ENCODE measurements around the gene SLC39A1.

Gene SLC39A1

DNA sequence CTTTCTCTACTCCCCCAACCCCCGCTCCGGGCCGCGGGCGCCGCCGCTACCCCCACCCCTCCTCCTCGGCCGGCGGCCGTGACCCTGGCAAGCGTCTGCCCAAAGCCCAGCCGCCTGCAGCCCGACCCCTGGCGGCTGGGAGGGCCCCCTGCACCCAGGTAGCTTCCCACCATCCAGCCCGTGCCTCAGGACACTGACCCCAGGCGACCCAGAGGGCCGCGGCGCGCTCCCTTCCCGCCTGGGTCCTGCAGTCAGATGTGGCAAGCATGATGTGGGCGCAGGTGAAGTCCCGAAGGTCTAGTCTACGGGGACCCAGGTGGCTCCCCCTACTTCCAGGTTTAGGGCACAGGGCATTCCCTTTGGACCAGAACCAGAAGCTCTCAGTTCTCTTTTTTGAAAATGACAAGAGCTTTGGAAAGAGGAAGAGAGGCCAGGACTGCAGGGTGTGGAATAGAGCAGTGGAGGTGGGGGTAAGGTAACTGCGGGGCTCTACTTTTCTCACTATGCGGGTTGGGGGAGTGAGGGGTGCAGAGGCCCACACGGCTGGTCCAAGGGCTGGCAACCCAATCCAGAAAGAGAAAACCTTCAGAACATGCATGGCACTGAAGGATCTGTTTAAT is 16.6 kb downstream of the SLC39A1 start, which contains the start of gene DENND4B:
TSS of gene DENND4B (minus strand) at position 97 of the 620 bp plus-strand sequence. CDS start 2,344 bp downstream, outside the sequence.
- Histone ChIP-seq H3K27ac (ENCODE audit: low read depth, low read length, severe bottlenecking) (peak within 1 kb of the TSS; percentile 53), H3K4me3 (ENCODE audit: extremely low read depth, insufficient read depth, low read length, poor library complexity, severe bottlenecking) (peak within 1 kb of the TSS; percentile 78), H3K4me1 (ENCODE audit: control insufficient read depth, insufficient read depth, low read length, poor library complexity, severe bottlenecking) (peaks cover 4% of the 10 kb centered on the region), H3K36me3 (ENCODE audit: control insufficient read depth, insufficient read depth, low read length) (peaks cover 68% of the 10 kb centered on the region), H3K9me3 (ENCODE audit: control insufficient read depth, low read length) (no peaks in the 10 kb centered on the region)
- WGBS, 2 experiments (ENCODE audit: insufficient coverage in 2 of 2) = 14 to 15% methylated on average over 12 to 16 of the region's 28 CpGs

GRCh38 chr1:153945795-153946621 is 17.3 kb downstream of the SLC39A1 start:
- WGBS, 2 experiments (ENCODE audit: insufficient coverage in 2 of 2) = 0 to 1% methylated on average over 28 to 67 of the region's 95 CpGs
- H3K4me1 ChIP-seq (ENCODE audit: control insufficient read depth, insufficient read depth, low read length, poor library complexity, severe bottlenecking) = peaks cover 4% of the 10 kb centered on the region
- H3K36me3 ChIP-seq (ENCODE audit: control insufficient read depth, insufficient read depth, low read length) = peaks cover 68% of the 10 kb centered on the region
- H3K27ac ChIP-seq (ENCODE audit: low read depth, low read length, severe bottlenecking) = peak overlapping the region; percentile 53
- peak overlapping the region; percentile 78 for H3K4me3 ChIP-seq (ENCODE audit: extremely low read depth, insufficient read depth, low read length, poor library complexity, severe bottlenecking)
- H3K9me3 ChIP-seq (ENCODE audit: control insufficient read depth, low read length) = no peaks in the 10 kb centered on the region

DNA sequence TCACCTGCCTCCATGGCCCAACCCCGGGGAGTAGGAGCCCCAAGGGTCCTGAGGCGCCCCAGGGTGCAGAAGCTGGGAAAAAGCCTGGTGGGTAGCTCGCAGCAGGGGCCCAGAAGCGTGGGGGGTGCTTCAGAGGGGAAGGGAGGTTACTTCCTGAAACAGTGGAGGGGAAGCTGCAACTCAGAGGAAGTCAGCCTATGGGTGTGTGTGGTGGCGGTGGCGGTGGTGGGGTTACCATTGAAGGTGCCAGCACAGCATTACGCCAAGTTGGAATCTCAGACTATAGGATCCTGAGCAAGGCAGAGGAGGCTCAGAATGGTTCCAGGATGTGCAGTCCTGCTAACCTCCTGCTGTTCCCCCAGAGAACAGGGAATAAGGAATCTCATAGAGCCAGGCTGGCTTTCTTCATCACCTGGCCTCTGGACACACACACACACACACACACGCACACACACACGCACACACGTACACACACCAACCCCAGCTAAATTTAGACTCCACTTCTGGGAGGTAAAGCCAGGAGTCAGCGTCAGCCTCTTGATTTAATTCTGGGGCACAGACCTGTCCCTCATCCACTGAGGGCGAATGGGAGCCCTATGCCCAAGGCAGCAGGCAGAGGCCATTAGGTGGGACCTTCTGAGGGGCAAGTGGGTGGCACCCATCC is 18.1 kb downstream of the SLC39A1 start:
- WGBS, 2 experiments (ENCODE audit: insufficient coverage in 2 of 2) = 73 to 74% methylated on average over 8 to 11 of the region's 12 CpGs
- Histone ChIP-seq H3K36me3 (ENCODE audit: control insufficient read depth, insufficient read depth, low read length) (peaks cover 68% of the 10 kb centered on the region), H3K9me3 (ENCODE audit: control insufficient read depth, low read length) (no peaks in the 10 kb centered on the region), H3K27ac (ENCODE audit: low read depth, low read length, severe bottlenecking) (no peak overlapping the region), H3K4me3 (ENCODE audit: extremely low read depth, insufficient read depth, low read length, poor library complexity, severe bottlenecking) (peak overlapping the region; percentile 78), H3K4me1 (ENCODE audit: control insufficient read depth, insufficient read depth, low read length, poor library complexity, severe bottlenecking) (peaks cover 4% of the 10 kb centered on the region)

GRCh38 chr1:153944827-153945117 is 18.6 kb downstream of the SLC39A1 start:
- no peaks in the 10 kb centered on the region for H3K9me3 ChIP-seq (ENCODE audit: control insufficient read depth, low read length)
- H3K4me1 ChIP-seq (ENCODE audit: control insufficient read depth, insufficient read depth, low read length, poor library complexity, severe bottlenecking) = peaks cover 4% of the 10 kb centered on the region
- peaks cover 68% of the 10 kb centered on the region for H3K36me3 ChIP-seq (ENCODE audit: control insufficient read depth, insufficient read depth, low read length)
- no peak overlapping the region for H3K27ac ChIP-seq (ENCODE audit: low read depth, low read length, severe bottlenecking)
- H3K4me3 ChIP-seq (ENCODE audit: extremely low read depth, insufficient read depth, low read length, poor library complexity, severe bottlenecking) = no peak overlapping the region
- WGBS, 2 experiments (ENCODE audit: insufficient coverage in 2 of 2) = 94 to 100% methylated on average over 3 of the region's 3 CpGs

- Histone ChIP-seq H3K27ac (ENCODE audit: low read depth, low read length, severe bottlenecking) (no peak overlapping the region), H3K4me3 (ENCODE audit: extremely low read depth, insufficient read depth, low read length, poor library complexity, severe bottlenecking) (no peak overlapping the region), H3K36me3 (ENCODE audit: control insufficient read depth, insufficient read depth, low read length) (peaks cover 69% of the 10 kb centered on the region), H3K4me1 (ENCODE audit: control insufficient read depth, insufficient read depth, low read length, poor library complexity, severe bottlenecking) (peaks cover 4% of the 10 kb centered on the region), H3K9me3 (ENCODE audit: control insufficient read depth, low read length) (no peaks in the 10 kb centered on the region)
- 96% methylated on average over 12 to 15 of the region's 15 CpGs for WGBS, 2 experiments (ENCODE audit: insufficient coverage in 2 of 2)
Observed at GRCh38 chr1:153944005-153944826, 19.1 kb downstream of the SLC39A1 start.

DNA sequence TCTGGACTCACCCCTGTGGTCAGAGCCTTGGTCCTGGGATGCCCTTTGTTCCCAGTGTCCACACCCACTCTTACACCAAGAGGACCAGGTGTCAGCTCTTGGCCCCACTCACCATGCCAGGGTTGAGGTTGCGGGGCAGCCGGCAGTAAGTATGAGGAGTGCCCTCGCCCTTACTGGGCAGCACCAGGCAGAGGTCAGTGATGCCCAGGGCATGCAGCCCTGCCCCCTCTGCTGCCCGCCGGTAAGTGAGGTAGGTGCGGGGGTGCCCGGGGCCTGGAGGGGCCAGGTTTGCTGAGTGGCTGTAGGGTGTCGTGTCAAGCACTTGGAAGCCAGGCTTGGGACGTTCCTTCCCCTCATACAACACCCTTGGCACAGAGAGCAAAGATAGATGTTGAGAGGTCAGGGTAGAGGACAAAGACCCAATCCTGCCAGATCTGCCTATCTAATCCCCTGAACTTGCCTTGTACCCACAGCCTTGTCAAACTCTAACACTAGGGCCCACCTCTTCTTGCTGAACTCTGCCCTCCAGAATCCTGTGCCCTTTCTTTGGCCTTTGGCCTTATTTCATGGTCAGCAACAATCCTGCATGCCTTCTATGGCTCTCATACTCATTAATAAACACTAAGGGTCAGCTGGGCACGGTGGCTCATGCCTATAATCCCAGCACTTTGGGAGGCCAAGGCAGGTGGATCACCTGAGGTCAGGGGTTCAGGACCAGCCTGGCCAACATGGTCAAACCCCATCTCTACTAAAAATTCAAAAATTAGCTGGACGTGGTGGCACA is 20.4 kb downstream of the SLC39A1 start:
- 89 to 94% methylated on average over 5 of the region's 11 CpGs for WGBS, 2 experiments (ENCODE audit: insufficient coverage in 2 of 2)
- no peak overlapping the region for H3K4me3 ChIP-seq (ENCODE audit: extremely low read depth, insufficient read depth, low read length, poor library complexity, severe bottlenecking)

GRCh38 chr1:153941826-153942725 is 21.3 kb downstream of the SLC39A1 start:
- Histone ChIP-seq H3K27ac (ENCODE audit: low read depth, low read length, severe bottlenecking) (no peak overlapping the region), H3K9me3 (ENCODE audit: control insufficient read depth, low read length) (no peaks in the 10 kb centered on the region), H3K4me1 (ENCODE audit: control insufficient read depth, insufficient read depth, low read length, poor library complexity, severe bottlenecking) (peaks cover 4% of the 10 kb centered on the region), H3K36me3 (ENCODE audit: control insufficient read depth, insufficient read depth, low read length) (peaks cover 64% of the 10 kb centered on the region), H3K4me3 (ENCODE audit: extremely low read depth, insufficient read depth, low read length, poor library complexity, severe bottlenecking) (no peak overlapping the region)
- 97% methylated on average over 27 to 34 of the region's 34 CpGs for WGBS, 2 experiments (ENCODE audit: insufficient coverage in 2 of 2)

More for the DNA sequence above, 20.4 kb downstream of the SLC39A1 start:
- Histone ChIP-seq H3K36me3 (ENCODE audit: control insufficient read depth, insufficient read depth, low read length) (peaks cover 62% of the 10 kb centered on the region), H3K9me3 (ENCODE audit: control insufficient read depth, low read length) (no peaks in the 10 kb centered on the region), H3K27ac (ENCODE audit: low read depth, low read length, severe bottlenecking) (no peak overlapping the region), H3K4me1 (ENCODE audit: control insufficient read depth, insufficient read depth, low read length, poor library complexity, severe bottlenecking) (peaks cover 4% of the 10 kb centered on the region)

DNA sequence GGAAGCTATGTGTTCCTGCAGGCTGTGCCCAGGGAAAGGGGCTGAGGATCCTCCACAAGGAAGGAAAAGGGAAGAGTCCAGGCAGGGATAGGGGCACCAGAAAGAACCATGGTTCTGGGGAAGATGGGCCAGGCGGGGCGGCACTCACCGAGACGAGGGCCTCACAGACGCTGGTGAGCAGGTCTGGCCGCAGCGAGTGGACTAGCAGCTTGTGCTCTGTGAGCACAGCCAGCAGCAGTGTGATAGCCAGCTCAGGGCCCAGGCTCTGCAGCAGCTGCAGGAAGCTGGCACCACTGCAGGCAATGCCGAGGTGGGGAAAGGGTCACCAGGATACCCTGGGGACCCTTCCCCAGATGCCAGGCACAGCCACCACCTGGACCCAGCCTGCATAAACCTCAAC is 22.6 kb downstream of the SLC39A1 start:
- H3K4me3 ChIP-seq (ENCODE audit: extremely low read depth, insufficient read depth, low read length, poor library complexity, severe bottlenecking) = no peak overlapping the region
- peaks cover 4% of the 10 kb centered on the region for H3K4me1 ChIP-seq (ENCODE audit: control insufficient read depth, insufficient read depth, low read length, poor library complexity, severe bottlenecking)
- WGBS, 2 experiments (ENCODE audit: insufficient coverage in 2 of 2) = 96 to 98% methylated on average over 7 of the region's 8 CpGs
- H3K36me3 ChIP-seq (ENCODE audit: control insufficient read depth, insufficient read depth, low read length) = peaks cover 77% of the 10 kb centered on the region
- no peaks in the 10 kb centered on the region for H3K9me3 ChIP-seq (ENCODE audit: control insufficient read depth, low read length)
- H3K27ac ChIP-seq (ENCODE audit: low read depth, low read length, severe bottlenecking) = no peak overlapping the region

DNA sequence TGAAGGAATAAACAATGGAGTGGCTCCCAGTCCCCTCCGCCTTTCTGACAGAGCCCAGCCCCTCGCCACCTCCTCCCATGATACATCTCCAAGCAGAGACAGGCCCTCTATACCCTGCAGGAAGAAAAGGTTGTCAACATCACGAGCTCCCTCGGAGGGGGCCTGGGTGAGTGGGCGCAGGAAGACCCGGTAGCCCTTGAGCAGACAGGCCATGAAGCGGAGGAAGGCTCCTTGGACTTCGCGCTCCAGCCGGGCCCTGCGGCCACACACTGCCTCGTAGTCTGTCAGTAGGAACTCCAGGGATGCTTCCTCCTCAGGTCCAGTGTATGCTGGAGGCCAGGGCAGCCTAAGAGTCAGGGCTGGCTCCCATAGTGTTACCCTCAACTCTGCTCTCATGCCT is 23.9 kb downstream of the SLC39A1 start:
- 97 to 98% methylated on average over 12 of the region's 12 CpGs for WGBS, 2 experiments (ENCODE audit: insufficient coverage in 2 of 2)
- Histone ChIP-seq H3K4me3 (ENCODE audit: extremely low read depth, insufficient read depth, low read length, poor library complexity, severe bottlenecking) (no peak overlapping the region), H3K27ac (ENCODE audit: low read depth, low read length, severe bottlenecking) (no peak overlapping the region), H3K4me1 (ENCODE audit: control insufficient read depth, insufficient read depth, low read length, poor library complexity, severe bottlenecking) (no peaks in the 10 kb centered on the region), H3K9me3 (ENCODE audit: control insufficient read depth, low read length) (no peaks in the 10 kb centered on the region), H3K36me3 (ENCODE audit: control insufficient read depth, insufficient read depth, low read length) (peaks cover 82% of the 10 kb centered on the region)
